ENCODE results near the gene APOO.

GRCh38 chrX:23816179-23816578 is 91.6 kb downstream of the APOO start:
- TF ChIP-seq CTCF (IDR thresholded peaks at IDR 0.05; ENCODE audit: insufficient read depth, low read depth, low read length) (no peak), EZH2 (IDR thresholded peaks at IDR 0.05; ENCODE audit: insufficient read depth, low read length) (no peak)
